GM18868 (cell line): ENCODE measurements around the gene TFR2.

Source experiments
- ATAC-seq: cut with Tn5 transposase; IDR thresholded peaks from one replicate; pipeline ENCODE4 v1.9.1; 2021; ENCODE audit warnings: mild to moderate bottlenecking, moderate library complexity; ENCODE audit not compliant: unreplicated experiment

The TFR2 gene

GRCh38 chr7:100613412-100614175 lies 27.8 kb downstream of the TFR2 start:
- ATAC-seq = no peak

GRCh38 chr7:100612730-100613390 lies 28.5 kb downstream of the TFR2 start:
- ATAC-seq = no peak

- peak; percentile 89 for ATAC-seq
Observed at GRCh38 chr7:100611983-100612729, 29.2 kb downstream of the TFR2 start, which contains the start of gene MOSPD3. Gene MOSPD3, plus strand, starts transcription at chr7:100612540. Its CDS starts 252 bp downstream, at chr7:100612792.

- ATAC-seq = no peak
Observed at GRCh38 chr7:100609958-100610357, 31.4 kb downstream of the TFR2 start.

- no peak for ATAC-seq
Observed at GRCh38 chr7:100607111-100607510, 34.2 kb downstream of the TFR2 start.

GRCh38 chr7:100606313-100606712 lies 35.0 kb downstream of the TFR2 start:
- no peak for ATAC-seq

- ATAC-seq = no peak
Observed at GRCh38 chr7:100604976-100605911, 36.1 kb downstream of the TFR2 start.

GRCh38 chr7:100604028-100604975 lies 37.0 kb downstream of the TFR2 start:
- ATAC-seq = peak; percentile 53

GRCh38 chr7:100603726-100604027 lies 37.7 kb downstream of the TFR2 start:
- no peak for ATAC-seq

GRCh38 chr7:100602889-100603725 lies 38.2 kb downstream of the TFR2 start:
- ATAC-seq = no peak

- no peak for ATAC-seq
Observed at GRCh38 chr7:100600730-100601038, 40.7 kb downstream of the TFR2 start.

- no peak for ATAC-seq
Observed at GRCh38 chr7:100599911-100600729, 41.2 kb downstream of the TFR2 start.

GRCh38 chr7:100598425-100598824 lies 42.9 kb downstream of the TFR2 start:
- ATAC-seq = no peak

GRCh38 chr7:100595188-100595587 lies 46.2 kb downstream of the TFR2 start:
- no peak for ATAC-seq

- ATAC-seq = no peak
Observed at GRCh38 chr7:100591596-100591995, 49.8 kb downstream of the TFR2 start.

GRCh38 chr7:100590077-100590737 lies 51.1 kb downstream of the TFR2 start:
- ATAC-seq = no peak

- ATAC-seq = no peak
Observed at GRCh38 chr7:100589341-100589947, 51.9 kb downstream of the TFR2 start.
